AG10803 (cell line): ENCODE results near the gene SMYD5.
A peak's percentile ranks its signal among the peaks of the same experiment; 100 is the strongest.
"Not testable (repeated sequence)": the region's sequence is repeated elsewhere in the genome, so short reads cannot be mapped to it uniquely, and the experiment has no call there.

Source experiments
- DNase-seq: peaks from one replicate; pipeline ENCODE4 v3.0.0; 2010; ENCODE audit warnings: low read depth
- H3K4me3 ChIP-seq: 2 replicates; pipeline ENCODE4 v1.5.1; 2011; ENCODE audit warnings: mild to moderate bottlenecking, low read length, control low read depth
- CTCF ChIP-seq: conservative IDR thresholded peaks from 2 replicates; pipeline ENCODE4 v1.5.1; 2011; ENCODE audit warnings: mild to moderate bottlenecking, low read length, control low read depth, inconsistent platforms

Gene SMYD5

GRCh38 chr2:73214120-73215035, at the start of gene SMYD5:
Gene SMYD5 (plus strand): TSS chr2:73214245. CDS start chr2:73214267, 22 bp downstream.
- no peak for TF ChIP-seq CTCF
- peak; percentile 73 for DNase-seq
- H3K4me3 ChIP-seq = peak within 1 kb of the TSS; percentile 82

DNA sequence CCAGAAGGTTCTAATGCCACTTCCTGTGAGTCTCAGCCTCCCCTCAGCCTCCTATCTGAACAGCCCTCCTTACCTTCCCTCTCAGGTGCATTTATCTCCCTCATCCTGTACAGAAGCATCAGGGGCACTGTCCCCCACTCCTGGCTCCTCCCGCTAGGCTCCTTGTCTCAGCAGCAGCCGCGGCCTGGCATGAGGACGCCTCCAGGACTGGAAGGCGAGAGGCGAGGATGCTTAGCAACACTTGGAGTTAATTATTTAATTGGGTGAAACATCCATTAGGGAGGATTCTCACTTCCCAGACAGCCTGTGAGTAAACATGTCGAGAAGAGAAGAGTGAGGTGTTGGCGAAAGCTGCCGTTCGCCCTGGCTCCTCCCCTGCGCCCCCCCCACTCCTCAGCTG, 48.1 kb upstream of the SMYD5 start:
- DNase-seq, H3K4me3 ChIP-seq: not testable (repeated sequence)

DNA sequence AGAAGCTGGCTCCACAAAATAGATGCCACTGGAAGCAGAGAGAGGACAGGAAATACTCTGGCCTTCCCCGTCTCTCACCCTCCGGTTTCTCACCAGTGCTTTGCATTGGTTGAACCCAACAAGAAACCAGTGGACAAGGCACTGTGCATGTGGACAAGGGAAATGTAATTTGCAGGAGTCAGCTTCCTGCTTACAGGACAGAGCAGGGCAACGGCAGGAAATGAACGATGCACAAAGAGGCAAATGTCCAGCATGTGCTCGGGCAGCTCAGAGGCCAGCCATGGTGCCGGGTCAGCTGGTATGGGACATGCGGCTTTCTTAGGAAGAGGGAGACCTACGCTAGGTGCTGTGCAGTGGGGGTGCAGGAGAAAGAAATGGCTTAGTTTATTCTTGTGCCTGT, 47.2 kb upstream of the SMYD5 start:
- H3K4me3 ChIP-seq = not testable (repeated sequence)

DNA sequence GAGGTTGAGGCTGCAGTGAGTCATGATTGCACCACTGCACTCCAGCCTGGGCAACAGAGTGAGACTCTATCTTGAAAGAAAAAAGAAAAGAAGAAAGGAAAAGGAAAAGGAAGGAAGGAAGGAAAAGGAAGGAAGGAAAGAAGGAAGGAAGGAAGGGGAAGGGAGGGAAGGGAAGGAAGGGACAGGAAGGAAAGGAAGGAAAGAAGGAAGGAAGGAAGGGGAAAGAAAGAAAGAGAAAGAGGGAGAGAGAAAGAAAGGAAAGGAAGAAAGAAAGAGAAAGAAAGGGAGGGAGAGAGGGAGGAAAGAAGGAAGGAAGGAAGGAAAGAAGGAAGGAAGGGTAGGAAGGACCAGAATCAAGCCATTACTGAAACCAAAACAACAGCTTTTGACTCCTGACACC, 45.7 kb upstream of the SMYD5 start:
- H3K4me3 ChIP-seq, DNase-seq: not testable (repeated sequence)

More for the DNA sequence above, 47.2 kb upstream of the SMYD5 start:
- DNase-seq = not testable (repeated sequence)

DNA sequence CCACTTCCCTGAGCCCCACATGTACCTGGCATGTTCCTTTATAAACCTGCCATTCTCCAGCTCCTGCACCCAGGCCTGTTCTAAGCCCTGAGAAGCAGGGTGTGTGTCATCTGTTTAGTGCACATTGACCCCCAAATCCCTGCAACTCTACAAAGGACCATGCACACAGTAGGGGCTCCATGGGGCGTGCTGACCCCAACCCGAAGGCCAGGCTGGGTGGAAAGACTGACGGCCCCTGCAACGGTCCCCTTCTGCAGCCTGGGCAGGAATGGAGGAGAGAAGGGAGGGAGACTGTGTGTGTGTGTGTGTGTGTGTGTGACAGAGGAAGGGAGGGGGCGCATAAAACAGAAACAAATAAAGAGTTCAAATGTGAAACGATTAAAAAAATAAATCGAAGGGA, 43.7 kb upstream of the SMYD5 start:
- H3K4me3 ChIP-seq, DNase-seq: not testable (repeated sequence)

- no peak for TF ChIP-seq CTCF
- no peak overlapping the region for H3K4me3 ChIP-seq
- peak; percentile 17 for DNase-seq
These were observed 41.1 kb upstream of the SMYD5 start for GRCh38 chr2:73172963-73173362.

- H3K4me3 ChIP-seq = no peak overlapping the region
- no peak for TF ChIP-seq CTCF
- DNase-seq = no peak
These were observed 40.3 kb upstream of the SMYD5 start for GRCh38 chr2:73173781-73174180.

DNA sequence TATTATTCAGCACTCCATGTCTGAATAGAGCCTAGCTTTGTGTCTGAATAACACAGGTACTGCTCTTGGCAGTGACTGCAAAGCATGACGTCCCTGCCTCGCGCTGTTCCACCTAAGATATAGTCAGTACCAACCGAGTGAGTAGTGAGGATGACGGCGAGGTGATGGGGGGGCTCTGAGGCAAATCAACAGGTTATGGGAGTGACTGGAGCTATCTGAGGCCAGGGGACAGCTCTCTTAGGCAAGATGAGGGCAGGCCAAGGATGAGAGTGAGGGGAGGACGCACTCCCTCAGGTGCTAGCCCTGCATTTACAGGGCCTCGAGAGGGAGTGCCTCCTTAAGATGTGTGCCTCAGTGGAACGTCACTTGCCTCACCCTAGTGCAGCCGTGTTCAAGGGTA, 39.8 kb upstream of the SMYD5 start:
- no peak overlapping the region for H3K4me3 ChIP-seq
- DNase-seq = no peak
- no peak for TF ChIP-seq CTCF

DNA sequence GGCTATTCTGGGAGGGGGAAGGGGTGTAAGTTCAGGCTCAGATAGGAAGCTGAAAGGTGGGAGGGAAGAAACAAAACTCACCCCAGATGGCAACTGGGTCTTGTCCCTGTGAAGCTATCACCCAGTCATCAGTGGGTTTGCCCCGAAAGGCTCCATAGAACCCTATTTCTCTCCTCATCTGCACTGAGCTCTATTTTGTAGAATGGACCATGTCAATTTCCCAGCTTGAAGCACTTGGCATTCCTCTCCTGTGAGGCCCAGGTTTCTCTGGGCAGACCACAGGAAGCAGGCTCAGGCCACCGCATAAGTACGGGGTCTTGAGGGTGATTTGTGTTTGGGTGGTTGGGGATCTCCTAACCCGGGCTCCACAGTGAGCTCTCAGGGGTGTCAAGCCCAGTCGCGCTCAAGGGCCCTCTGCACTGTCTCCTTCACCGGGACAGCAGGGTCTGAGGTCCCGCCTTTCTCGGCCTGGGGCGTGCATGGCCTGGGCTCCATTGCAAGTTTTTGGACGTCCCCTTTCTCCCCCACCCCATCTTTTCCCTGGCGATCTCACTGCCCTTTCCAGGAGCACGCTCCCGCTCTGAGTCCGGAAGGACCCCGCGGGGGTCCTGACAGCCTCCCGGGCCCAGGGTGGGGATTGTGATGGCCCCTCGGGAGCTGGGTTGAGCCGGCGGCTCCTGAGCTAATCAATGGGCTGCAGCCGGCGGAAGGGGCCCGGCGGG, 38.9 kb upstream of the SMYD5 start:
- no peak for DNase-seq
- no peak for TF ChIP-seq CTCF
- H3K4me3 ChIP-seq = no peak overlapping the region
